ENCODE results near the gene TEX53.

TEX53 gene

DNA sequence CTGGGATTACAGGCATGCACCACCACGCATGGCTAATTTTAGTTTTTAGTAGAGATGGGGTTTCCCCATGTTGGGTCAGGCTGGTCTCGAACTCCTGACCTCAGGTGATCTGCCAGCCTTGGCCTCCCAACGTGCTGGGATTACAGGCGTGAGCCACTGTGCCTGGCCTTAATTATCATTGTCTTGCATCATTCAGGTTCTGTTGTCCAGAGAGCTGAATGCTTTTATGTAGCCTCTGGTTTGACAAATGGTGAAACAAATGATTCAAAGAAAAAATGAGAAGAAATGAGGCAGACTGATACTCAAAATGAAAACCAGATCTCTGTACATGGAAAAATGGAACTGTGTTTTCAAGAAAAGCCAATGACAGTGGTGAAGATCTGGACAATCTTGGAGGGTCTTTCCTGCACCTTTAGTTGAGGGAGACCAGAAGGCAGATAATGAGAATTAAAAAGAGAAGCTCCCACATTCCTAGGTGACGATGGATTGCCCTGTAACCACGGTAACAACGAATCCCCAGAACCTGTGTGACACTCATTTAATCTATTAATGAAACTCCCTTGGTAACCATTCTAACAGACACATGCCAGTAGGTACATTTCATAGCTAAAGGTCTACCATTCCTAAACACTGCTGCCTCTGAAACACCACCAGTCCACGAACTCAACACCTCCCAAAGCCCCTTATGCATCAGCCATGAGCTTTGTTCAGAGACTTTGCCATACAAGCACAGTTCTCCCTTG lies 22.8 kb upstream of the TEX53 start:
- DNase-seq (ENCODE audit: low read depth in 2 of 2): no peak

DNA sequence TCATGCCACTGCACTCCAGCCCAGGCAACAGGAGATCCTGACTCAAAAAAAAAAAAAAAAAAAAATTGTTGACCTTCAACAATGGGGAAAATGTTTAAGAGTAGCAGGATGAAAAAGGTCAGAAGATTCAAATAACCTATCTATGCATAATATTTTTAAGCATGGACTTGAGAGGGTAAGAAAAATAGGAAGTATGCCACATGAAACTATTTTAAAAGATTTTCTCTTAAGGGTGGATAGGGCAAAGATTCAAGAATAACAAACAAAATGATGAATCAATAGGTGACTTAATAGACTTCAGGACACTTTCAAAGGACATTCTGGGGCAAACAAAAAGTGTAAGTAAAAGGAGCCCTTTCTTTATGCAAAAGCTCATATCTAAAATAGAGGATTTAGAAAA lies 21.2 kb upstream of the TEX53 start:
- DNase-seq (ENCODE audit: low read depth in 2 of 2): no peak

DNA sequence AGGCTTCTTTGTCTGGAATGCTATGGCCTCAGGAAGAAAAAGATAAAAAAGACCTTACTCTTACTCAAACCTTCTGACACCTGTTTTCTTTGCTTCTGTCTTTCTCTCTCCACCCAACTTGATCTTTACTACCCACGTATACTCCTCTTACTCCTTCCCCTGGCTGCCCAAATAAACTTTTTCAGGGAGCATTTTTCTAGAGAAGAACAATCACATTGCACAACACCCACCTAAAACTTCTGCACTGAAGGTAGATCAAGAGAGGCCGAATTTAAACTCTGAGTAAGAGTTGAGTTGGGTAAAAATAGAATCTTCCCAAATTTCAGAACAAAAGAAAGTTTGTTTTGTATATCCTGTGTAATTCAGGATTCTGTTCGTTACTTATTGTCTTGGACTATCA lies 20.5 kb upstream of the TEX53 start:
- no peak for DNase-seq (ENCODE audit: low read depth in 2 of 2)

DNA sequence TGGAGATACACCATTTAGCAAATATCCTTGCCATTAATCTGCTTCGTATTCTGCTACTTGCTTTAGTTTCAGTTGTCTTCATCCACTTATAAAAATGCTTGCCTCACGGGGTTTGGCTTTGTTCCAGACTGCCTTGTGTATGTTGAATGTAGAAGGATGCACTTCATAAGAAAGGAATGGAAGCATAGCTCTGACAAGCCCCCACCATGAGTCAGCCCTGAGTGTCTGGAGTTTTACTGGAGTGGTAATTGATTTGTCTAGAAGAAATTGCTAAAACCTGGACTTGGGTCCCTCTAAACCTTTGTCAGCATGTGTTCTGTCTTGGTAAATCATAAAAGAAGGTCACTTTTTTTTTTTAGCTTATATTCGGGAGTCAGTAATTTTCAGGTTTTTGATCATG lies 19.8 kb upstream of the TEX53 start:
- DNase-seq (ENCODE audit: low read depth in 2 of 2): no peak

DNA sequence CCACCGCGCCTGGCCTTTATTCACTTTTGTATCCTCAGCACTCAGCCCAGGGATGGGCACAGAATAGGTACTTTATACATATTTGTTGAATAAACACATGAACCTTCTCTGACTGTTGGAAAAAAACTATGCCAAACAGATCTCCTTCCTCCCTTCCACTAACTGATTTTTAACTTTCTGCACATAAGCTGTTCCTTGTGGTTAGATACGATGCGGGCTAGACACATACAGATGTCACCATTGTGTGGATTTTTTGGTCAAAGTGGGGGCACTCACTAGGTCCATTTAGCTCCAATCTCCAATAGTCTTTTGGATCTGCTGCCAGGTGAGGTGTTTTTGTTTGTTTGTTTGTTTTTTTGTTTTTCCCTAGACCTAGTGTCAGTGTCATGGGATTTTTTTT lies 19.3 kb upstream of the TEX53 start:
- DNase-seq (ENCODE audit: low read depth in 2 of 2): no peak

DNA sequence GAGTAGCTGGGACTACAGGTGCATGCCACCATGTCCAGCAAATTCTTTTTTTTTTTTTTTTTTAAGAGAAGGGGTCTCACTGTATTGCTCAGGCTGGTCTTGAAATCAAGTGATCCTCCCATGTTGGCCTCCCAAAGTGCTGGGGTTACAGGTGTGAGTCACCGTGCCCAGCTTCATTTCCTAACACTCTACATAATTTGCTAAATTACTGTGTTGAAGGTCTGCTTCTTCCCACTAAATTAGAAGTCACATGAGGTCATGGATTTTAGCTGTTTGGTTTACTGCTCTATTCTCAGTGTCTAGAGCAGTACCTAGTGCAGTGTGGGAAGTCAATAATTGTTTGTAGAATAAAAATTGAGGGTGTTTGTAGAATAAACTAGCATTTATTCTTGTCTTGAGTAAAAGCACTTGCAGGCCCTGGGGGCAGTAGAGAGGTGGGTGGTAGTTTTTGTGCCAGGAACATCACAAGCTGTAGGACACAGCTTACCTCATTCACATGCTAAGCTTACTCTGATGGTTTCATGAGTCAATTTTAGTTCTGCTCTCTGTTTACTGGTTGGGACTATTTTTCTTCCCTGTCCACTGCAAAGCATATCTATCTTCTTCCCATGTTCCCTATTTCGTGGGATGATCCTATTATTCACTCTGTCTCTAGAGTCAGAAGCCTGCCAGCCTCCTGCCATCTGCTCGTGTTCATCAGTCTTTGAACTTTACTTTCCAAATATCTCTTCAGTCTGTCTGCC lies 17.4 kb upstream of the TEX53 start:
- no peak for DNase-seq (ENCODE audit: low read depth in 2 of 2)

DNA sequence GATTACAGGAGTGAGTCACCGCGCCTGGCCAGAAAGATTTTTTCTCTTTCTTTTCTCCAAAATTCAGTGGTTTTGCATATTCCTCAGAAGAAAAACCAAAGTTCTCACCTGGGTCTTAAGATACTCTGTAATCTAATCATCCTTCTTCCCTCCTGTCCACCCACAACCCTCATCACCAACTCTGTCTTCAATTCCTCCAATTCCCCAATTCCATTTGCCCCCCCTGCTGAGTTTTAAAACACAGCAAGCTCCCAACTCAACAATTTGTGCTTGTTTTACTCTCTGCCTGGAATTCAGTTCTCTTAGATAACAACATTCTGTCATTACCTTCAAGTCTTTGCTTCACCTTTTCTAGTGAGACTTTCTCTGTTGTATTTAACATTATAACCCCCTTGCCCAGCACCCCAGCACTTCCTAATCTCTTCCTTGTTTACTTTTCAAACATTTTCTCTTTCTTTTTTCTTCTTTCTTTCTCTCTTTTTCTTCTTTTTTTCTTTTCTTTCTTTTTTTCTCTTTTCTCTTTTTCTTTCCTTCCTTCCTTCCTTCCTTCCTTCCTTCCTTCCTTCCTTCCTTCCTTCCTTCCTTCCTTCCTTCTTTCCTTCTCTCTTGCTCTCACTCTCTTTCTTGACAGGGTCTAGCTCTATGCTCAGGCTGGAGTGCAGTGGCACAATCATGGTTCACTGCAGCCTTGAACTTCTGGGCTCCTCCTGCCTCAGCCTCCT lies 16.6 kb upstream of the TEX53 start:
- no peak for DNase-seq (ENCODE audit: low read depth in 2 of 2)

DNA sequence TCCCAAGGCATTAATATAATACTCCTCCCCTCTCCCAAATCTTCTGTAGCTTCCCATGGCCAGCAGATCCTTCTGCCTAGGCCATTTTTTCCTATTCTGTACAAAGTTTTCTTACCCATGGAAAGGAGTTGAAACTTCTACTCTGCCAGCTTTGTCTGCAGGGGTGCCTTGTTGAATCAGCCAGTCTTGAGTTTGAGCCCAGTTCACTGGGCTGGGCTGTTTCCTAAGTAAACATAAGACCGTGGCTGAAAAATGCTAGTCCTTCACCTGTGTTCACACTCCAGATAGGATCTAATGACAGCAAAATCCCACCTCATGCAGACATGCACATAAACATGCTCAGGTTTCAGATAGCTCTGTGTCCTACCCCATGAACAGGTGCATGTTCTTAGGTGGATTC lies 14.0 kb upstream of the TEX53 start:
- DNase-seq (ENCODE audit: low read depth in 2 of 2): no peak

DNA sequence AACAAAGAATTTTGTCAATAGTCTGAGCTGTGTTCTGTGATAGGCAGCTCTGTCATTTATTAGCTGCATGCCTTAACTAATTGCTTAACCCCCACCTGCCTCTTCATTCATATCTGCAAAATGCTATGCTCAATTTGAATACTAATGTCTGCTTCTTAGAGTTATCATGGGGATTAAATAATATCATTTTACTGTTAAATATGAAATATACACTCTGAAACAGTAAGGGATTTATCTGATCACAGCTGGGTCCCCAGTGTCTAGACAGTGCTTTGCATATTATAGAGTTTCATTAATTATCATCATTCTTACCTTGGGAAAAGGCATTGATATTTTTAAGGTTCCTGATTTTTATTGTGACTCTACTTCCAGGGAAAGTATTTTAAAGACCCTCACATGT lies 12.4 kb upstream of the TEX53 start:
- DNase-seq (ENCODE audit: low read depth in 2 of 2): no peak

DNA sequence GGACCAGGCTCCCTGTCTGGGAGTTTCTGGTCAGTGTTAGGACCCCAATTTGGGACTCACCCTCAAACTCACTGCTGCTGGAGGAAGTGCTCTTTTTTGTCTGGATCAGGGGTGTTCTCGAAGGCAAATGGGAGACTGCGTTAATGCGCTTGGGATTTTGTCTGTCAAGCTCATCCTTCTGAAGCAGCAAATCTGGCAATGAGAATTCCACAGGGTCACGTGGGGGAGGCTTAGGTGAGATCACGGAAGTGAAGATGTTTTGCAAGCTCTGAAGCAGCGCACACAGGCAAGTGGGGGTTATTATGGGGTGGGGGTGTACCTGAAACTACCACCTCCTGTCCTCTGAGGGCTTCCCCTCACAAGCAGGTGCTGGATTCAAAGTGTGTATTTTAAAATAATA lies 10.5 kb upstream of the TEX53 start:
- no peak for DNase-seq (ENCODE audit: low read depth in 2 of 2)

DNA sequence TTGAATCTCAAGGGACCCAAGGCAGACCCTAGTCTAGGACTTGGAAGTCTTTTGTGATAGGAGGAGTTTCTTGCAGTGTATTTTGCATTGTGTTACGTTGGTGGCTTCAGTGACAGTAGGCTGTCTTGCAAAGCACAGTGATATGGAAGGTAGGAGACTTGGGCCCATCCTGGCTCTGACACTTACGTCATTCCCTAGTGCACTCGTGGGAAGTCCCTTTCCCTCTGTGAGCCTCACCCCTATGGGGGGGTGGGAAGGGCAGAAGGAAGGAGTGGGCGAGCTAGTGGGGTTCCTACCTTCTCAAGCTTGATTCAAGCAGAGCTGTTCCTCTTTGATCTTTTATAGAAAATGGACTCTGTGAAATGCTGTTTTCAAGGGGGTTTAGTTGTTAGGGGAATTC lies 9.2 kb upstream of the TEX53 start:
- DNase-seq (ENCODE audit: low read depth in 2 of 2): no peak

DNA sequence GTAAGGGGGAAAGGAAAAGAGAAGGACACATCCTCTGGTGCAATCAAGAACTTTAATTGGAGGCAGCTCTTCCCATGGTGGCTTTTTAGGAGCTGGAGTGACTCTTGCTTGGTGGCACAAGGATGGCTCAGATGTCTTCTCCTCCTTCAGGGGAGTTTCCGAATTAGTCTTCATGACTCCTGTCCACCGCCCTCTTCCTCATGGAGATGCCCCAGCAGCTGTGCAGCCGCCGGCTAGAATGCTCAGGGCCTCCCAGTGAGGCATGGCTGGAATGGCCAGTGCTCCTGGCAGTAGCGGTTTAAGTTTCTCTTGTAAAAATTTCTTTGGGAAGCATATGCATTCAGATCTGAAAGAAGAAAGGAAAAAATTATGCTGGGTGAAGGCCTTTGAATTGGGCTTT lies 8.8 kb upstream of the TEX53 start:
- no peak for DNase-seq (ENCODE audit: low read depth in 2 of 2)

DNA sequence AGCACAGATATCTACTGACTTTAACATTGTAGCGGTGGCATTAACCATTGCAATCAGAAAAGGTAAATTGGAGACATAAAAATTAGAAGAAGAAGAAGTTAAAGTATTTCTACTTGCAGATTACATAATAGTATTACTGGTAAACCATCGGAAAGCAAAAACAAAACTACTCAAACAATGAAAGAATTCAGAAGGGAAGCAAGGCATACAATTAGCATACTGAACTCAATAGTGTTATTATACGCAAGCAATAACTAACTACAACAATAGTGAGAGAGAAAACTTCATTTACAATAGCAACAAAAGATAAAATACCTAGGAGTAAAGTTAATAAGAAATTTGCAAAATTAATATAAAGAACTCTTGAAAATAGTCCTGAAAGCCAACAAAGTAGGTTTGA lies 6.6 kb upstream of the TEX53 start:
- DNase-seq (ENCODE audit: low read depth in 2 of 2): no peak

DNA sequence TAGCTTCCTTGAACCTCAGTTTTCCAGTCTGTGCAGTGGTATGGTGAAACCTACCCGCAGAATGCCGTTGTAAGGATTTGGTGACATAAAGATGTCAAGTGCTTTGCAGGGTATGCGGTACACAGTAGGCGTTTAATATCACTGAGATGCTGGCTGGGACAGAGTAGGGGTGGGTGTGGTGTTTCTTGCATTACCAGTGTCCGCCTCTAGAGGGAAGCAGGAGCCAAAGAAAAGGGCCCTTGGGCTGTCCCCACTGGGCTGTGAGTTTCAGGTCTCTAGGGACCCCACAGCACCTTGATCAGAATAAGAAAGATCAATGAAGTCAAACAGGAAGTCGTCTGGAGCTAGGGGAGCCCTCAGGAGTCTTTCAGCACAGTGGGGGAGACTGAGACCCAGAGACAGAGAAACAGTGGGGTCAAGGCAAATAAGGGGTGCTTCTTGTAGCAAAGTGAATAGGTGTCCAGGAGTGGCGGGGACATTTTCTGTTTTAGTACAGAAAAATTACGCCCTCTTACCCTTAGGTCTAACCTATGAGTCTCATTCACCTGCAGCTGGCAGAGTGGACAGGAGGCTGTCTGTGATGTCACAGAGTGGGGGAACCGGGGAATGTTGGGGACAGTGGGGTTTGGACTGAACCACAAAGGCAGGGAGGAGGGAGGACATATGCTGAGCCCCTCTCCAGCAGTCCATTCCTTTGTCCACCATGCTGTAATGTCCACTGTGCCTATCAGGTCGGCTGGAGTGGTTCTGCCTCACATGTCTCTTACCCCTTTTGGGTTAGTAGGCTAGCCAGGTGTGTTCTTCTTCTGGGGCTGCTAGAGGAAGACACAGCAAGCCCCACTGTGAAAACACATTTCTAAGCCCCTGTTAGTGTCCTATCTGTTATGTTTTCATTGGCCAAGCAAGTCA lies 4.7 kb upstream of the TEX53 start:
- peak; percentile 29 to 31 for DNase-seq (ENCODE audit: low read depth in 2 of 2)

DNA sequence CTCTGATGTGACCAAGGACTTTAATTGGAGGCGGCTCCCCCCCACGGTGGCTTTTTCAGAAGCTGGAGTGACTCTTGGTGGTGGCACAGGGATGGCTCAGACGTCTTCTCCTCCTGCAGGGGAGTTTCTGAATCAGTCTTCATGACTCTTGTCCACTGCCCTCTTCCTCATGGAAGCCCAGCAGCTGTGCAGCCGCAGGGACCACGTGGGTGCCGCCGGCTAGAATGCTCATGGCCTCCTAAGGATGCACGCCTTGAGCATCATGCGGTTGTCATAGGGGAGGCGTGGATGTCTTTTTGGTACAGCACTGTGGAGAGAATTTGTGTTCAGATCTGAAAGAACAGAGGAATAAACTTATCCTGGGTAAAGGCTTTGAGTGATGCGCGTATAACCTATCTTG lies 1.3 kb downstream of the TEX53 start:
- DNase-seq (ENCODE audit: low read depth in 2 of 2): no peak

DNA sequence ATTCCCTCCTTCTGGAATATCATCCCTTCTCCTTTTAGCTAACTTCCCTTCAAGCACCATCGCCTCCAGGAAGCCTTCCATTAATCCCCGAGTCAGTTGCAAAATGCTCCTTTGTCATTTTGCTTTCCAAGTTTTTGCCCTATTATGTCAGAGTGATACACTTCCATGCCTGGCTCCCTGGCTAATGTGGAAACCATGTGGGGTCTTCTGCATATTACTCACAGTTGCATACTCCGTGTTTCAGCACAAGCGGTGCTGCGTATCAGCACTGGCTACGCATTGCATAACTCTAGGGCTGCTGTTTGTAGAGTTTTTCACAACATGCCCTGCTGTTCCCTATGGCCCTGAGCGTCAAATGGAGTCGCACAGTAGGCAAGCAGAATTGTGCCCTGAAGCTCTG lies 1.9 kb downstream of the TEX53 start:
- no peak for DNase-seq (ENCODE audit: low read depth in 2 of 2)

DNA sequence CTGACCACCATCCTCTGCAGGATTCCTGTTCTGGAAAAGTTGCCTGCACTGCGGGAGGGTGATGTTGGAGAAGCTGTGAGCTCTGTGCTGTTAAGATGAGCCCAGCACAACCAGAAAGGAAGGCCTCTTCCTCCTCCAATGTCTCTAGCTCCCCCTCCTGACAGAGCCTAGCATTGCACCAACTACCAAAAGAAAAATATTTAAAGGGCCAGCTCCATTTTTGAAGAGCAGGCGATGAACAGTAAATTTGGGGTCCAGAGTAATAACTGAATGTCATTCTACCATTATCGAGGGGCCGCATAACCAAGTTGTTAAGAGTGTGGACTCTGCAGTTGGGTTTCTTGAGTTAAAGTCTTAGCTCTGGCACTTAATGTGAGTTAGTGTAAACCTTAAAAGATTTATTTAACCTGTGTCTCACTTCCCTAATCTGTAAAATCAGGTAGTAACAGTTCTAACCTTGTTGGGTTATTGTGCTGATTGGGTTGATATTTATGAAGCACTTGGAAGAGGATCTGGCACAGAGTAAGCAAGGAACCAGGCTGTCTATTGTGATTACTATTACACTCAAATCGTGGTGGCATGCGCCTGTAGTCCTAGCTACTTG lies 3.9 kb downstream of the TEX53 start:
- peak; percentile 42 to 62 for DNase-seq (ENCODE audit: low read depth in 2 of 2)

DNA sequence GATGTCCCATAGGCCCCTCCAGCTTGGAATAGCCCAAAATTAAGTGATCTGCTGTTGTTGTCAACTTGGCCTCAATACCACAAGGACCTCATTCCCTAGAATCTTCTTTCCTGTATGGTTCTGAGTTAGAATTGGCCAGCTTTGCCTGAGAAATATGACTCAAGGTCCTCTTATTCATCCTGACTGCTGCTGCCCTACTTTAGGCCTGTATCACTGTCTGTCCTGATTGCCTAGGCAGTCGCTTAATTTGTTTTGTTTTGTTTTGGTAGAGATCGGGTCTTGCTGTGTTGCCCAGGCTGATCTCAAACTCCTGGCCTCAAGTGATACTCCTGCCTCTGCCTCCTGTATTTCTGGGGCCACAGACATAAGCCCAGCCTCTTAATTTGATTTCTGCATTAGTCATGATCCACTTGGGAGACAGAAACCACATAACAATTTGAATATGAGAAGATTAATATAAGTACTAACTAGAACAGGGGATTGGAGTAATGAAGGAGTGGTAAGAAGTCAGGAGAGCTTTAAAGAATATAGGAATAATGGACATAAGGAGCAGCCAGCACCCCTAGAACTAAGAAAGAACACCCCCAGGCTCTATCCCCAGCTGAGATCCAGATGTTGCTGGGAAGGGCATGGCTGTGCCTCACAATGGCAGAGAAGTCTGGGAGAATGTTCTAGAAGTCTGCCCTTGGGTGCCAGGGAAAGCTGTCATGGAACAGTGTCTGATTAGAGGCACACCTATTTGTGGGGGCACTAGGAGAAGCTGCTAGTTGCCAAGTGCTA lies 4.6 kb downstream of the TEX53 start:
- no peak for DNase-seq (ENCODE audit: low read depth in 2 of 2)

DNA sequence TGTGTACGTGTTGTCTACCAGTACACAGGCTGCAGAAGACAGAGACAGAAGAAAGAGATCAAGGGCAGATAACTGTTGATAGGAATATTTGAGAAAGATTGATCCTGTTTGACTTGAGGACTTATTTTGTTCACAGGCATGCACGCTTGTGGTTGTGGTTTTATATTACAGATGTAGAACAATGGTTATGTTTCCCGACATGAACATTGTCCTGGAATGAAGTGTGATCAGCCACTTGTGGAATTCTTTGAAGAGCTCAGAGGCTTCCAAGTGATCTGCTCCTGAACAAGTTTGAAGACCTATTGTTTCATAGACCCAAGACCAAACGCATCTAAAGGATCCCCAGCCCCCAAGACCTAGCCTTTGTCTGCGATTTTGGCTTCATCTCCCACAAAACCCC lies 13.7 kb downstream of the TEX53 start:
- no peak for DNase-seq (ENCODE audit: low read depth in 2 of 2)

DNA sequence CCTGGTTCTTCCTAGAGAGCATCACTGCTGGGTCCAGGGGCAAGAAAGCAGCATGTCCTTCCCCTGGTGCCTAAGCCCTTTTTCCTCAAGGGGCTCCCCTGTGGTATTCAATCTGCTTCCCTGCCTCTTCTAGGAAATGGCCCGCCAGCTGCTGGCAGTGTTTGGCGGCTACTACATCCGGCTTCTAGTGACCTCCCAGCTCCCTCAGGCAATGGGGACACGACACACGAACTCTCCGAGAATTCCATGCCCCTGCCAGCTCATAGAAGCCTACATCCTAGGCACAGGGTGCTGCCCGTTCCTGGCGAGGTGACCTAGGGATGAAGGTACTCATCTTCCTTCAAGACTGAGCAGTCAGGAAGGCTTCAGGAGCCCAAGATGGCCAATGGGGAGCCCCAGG lies 14.6 kb downstream of the TEX53 start:
- DNase-seq (ENCODE audit: low read depth in 2 of 2): no peak

DNA sequence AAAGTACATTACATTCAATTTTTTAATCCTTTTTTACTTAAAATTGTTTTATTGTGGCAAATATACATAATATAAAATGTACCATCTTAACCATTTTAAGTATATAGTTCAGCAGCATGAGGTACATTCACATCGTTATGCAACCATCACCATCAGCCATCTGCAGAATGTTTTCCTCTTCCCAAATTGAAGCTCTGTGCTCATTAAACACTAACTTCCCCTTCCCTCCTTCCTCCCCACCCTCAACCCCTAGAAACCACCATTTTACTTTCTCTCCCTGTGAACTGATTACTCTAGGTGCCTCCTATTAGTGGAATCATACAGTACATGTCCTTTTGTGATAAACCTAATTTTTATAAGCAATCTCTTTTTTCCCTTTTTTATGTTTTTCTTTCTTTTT lies 15.6 kb downstream of the TEX53 start:
- no peak for DNase-seq (ENCODE audit: low read depth in 2 of 2)
